GM19463 (cell line): ENCODE results near the gene SCN11A.

ENCODE experiments used
- ATAC-seq: cut with Tn5 transposase; IDR thresholded peaks from one replicate; pipeline ENCODE4 v1.9.1; 2021; ENCODE audit warnings: mild to moderate bottlenecking, moderate library complexity; ENCODE audit not compliant: unreplicated experiment

Gene SCN11A

DNA sequence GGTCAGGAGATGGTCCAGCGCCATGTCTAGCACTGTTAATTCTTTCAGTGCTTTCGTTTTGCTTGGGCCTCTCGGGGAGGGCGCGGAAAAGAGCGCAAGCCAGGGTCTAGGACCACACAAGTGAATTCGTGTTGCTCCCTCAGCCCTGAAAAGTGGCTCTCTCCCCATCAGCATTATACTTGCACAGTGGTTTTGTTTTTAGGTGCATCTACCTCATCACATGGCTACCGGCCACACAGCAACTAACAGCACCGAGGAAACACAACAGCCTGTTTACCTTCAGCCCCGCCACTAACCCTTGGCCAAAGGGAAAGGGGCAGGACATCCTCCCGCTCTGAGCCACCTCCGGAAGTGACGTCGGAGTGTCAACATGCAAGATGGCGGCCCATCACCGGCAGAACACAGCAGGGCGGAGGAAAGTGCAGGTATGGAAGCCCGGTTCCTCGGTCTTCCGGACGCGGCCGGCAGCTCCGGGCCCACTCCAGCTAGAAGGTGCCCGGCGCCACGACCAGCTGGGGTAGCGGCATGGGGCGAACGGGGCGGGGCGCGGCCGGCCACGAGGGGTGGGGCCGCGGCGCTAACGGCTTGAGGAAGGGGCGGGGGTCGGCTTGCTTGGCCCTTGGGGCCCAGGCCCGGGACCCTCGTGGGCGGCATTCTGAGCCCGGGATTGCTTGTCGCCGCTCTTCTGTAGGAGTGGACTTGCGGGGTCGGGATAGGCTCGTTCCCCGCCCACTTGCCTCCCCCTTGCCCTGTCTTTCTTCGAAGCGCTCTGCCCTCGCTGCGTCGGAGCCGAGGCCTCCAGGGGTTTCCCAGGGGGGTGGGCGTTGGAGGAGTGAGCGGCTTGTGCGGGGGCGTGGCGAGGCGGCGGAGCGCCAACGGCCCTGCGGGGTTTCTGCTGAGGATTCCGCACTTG, at the start of gene SCN11A, which contains the start of gene WDR48:
SCN11A (minus strand) TSS at position 296 of the 913 bp plus-strand sequence. CDS start 101,582 bp downstream, outside the sequence.
WDR48 (plus strand) TSS at position 368 of the 913 bp plus-strand sequence; CDS start at position 378, 10 bp downstream.
- ATAC-seq = peak; percentile 99

DNA sequence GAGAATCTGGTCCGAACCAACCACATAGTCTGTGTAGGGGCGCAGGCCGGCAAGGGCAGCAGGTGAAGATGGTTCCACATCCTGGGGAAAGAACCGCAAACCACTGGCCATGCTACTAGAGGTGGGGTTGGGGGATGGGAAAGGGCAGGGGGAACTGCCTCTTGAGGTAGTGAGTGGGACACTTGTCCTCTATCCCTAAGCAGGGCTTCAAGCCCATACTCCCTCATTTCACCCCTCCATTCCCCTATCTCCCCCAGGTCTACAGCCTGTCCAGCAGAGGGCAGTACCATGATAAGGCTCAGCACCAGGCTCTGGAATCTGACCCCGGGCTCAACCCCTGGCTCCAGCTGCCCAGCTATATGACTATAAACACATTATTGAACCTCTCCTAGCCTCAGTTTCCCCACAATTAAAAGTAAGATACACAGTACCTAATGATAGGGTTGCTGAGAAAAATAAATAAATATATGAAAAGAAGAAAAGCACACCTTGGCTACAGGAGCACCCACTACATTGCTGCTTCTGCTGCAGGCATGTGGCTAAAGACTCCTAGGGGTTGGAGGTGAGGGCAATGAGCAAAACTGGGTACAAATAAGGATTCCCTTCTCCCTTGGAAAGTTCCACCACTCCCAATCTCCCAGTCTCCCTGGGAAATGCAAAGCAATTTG, 49.4 kb upstream of the SCN11A start:
- peak; percentile 80 for ATAC-seq

DNA sequence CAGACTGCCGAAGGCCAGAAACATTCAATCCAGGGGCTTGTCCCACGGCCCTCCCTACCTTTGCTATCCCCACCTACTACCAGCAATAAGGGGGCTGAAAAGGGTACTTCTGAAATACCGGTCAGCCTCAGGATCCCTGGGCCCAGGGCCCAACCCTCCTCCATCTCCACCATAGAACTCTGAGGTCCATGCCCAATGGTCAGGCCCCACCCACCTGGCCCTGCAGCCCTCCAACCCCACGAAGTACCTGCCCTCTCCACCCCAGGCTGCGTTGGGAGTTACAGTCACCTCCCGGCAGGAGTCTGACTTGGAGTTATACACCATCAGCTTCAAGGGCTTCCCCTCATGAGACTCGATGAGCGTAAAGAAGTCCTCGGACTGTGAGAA, 48.7 kb upstream of the SCN11A start:
- ATAC-seq = no peak

GRCh38 chr3:39099738-39100499, 48.2 kb upstream of the SCN11A start:
- ATAC-seq = no peak

- ATAC-seq = no peak
These were observed 47.5 kb upstream of the SCN11A start for GRCh38 chr3:39099242-39099641.

DNA sequence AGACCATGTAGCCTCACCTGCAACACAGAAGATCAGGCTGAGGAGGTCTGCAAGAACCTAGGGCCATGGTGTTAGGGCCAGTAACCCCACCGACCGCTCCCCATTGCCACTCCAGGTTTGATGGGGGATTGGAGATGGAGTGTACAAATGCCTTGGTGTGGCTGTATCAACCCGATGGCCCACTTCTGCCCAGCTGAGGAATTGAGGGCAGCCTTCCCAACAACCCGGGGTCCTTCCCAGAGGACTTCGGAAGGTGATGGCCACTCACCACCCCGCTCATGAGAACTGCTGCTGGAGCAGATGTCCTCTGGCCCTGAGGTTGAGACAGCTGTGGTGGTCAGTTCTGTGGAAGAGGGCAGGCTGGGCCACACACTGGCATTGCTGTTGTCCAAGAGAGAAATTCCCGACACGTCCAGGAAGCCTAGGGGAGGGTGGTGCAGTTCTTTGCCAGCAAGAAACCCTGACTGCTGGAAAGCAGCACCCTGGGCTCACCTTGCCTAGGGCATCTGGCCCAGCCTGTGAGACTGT, 46.8 kb upstream of the SCN11A start:
- ATAC-seq = no peak

- no peak for ATAC-seq
These were observed 46.1 kb upstream of the SCN11A start for GRCh38 chr3:39097716-39098472.

DNA sequence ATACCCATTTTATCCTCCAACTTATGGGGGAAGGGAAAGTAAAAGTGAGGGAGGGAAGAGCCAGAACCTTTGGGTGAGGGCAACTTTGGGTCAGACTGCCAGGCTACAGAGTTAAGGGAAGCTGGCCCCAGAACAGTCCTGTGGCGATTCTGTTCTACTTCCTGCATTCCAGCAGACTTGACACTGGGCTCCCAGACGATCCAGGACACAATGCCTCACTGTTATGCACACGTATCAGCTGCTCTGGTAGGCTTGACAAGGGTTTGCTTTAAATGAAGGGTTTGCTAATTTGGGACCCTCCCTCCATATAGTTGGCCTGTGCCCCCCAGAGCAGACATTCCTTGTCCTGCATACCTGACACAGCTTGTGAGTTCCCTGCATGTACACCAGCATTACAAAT, 45.0 kb upstream of the SCN11A start:
- ATAC-seq = no peak

DNA sequence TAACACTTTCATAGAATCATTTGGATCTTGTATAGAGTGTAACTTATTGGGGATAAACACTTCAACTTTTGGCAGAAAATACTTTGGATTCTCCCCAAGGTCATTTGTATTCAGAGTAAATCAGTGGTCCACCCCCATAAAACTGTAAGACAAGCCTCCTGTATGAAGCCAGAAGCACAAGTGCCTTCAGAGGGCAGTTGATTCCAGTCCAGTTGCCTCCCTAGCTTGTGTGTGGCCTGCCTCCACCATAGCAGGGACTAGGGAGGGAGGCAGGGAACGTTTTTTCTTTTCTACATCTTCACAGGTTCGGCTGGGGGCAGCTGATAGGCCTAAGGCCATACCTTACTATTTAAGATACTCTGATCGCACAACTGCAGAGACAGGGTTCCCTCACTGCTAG, 44.0 kb upstream of the SCN11A start:
- ATAC-seq = no peak

DNA sequence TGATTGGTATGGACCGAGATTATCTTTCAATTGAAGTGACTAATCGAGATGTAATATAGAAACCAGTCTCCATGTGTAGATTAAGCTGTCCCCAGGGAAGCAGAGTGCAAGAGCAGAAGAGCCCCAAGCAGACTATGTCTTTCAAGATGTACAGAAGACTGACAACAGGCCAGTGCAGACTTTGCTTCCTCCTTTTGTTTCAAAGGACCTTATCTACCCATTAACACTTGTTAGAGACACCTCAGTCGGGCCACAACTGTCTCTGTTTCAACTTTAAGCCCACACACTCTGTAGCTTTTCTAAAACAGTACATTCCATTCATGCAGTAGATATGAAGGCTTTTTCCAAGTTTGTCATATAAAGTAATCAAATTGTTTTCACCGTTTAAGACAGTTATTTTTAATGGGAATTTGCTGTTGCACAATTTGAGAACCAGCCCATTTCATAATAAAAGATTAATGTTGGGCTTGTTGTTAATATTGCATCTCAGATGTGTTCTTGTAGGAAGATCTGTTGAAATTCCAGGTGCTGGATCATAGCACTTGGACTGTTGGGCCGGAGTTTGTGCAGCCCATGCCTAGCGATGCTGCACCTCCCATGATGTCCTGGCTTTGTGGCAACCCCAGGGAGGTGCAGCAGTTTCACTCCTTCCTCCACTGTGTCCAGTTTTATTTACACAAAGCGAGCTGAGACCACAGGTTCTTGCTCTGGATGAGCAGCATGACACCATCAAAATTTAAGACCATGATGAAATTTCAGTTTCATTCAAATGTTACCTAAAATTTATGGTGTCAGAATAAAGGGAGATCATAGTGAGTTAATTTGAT, 43.3 kb upstream of the SCN11A start:
- ATAC-seq = no peak

GRCh38 chr3:39090922-39091321, 39.2 kb upstream of the SCN11A start:
- no peak for ATAC-seq

DNA sequence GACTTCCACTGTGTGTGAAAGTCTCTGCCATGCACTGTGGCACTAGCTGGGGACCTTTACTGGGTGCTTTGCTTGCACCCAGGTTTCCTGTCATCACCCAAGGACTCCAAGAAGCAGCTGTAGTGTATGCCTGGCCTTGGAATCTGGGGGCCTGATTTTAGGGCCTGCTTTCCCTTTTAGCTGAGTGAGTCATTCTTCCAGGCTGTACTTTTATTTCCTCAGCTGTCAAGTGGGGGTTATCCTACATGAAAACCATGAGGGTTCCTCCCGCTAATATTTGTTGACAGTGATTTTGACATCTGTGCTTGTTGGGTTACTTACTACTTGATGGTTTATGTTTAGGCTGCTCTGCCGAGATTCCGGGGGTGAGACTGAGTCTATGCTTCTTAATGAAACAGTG, 37.1 kb upstream of the SCN11A start:
- ATAC-seq = no peak

GRCh38 chr3:39088456-39088855, 36.7 kb upstream of the SCN11A start:
- ATAC-seq = no peak

DNA sequence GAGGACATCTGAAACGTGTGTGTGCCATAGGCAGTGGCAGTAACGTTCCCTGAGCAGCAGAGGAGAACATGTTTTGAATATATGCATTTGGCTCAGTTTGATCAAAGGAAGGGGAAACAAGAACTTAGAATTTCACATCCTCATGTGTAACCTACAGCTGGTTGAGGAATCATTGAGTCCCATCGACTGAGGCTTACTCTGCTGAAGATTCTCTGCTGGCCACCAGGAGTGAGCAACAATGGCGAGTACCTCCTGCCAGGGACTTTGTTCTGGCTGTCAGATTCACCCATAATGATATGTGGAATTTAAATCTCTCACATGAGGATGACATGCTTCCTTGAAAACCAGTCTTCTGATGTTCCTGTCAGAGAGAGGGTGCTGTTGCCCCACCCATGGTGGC, 34.4 kb upstream of the SCN11A start:
- no peak for ATAC-seq

DNA sequence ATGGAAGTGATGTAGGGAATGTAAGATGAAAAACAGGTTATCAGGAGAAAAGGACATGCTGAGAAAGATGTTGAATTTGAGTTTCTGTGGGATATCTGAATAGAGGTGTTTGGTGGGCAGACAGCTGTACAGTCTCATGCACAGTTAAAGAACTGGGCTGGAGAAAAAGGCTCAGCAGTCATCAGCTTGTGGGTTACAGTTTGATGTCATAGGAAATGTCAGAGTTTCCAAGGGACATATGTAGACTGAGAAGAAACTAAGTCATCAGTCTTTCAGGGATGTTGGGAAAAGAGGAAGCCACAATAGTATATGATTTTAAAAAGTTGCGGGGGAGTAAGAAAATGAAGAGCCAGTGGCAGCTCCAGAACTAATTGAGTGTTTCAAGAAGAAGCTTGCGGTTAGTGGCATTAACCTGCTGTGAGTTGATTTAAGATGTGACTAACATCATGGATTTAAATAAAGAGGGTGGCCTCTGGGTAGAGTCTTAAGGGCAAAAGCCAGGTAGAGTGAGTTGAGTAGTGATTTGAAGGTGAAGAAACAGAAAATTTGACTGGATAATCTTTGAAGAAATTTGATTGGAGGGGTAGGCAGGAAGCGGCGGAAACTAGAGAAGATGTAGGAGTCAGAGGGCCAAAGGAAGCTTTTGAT, 31.0 kb upstream of the SCN11A start:
- ATAC-seq = no peak

DNA sequence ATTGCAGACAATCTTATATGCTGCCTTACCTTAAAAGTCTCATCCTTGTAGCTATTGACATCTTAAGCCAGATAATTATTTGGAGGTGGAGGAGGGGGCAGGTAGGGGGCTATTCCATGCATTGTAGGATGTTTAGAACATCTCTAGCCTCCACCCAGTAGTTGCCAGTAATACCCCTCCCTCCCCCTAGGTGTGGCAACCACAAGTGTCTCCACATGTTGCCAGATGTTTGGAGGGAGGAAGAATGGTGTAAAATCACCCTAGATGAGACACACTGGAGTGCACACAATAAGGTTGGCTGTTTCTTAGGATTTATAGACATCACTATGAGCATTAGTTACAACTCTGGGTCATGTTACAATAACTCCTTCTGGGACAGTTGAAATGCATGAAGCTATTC, 28.3 kb upstream of the SCN11A start:
- no peak for ATAC-seq

GRCh38 chr3:39079530-39079929, 27.8 kb upstream of the SCN11A start:
- ATAC-seq = no peak

DNA sequence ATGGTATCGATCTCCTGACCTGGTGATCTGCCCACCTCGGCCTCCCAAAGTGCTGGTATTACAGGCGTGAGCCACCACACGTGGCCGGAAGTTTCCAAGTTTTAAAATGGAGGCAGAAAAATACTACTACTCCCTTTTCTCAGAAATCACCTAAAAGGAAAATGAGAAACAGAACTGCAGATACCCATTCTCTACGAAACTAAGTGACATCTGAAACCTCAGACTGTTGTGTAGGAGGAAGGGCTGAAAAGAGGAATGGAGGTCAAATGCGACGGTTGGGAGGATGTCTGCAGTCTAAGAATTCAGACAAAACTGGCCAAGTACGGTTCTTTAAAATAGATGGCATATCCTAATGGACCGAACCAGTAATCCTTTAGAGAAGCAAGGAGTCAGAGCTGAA, 24.2 kb upstream of the SCN11A start:
- ATAC-seq = no peak

- no peak for ATAC-seq
These were observed 16.8 kb upstream of the SCN11A start for GRCh38 chr3:39068556-39068955.
